HepG2 (cell line): Measurements from ENCODE around the gene CLEC16A. TPM values are rescaled to one million over a fixed set of nuclear protein-coding genes. Genes with fewer than 3 reads are reported as not detected.

Experiments used
- ATAC-seq: fragments of 200-7000 bp; cut with Tn5 transposase; 3 replicates; pipeline ENCODE4 v1.9.1; 2020; ENCODE audit warnings: mild to moderate bottlenecking, moderate library complexity
- BruUV-seq: library from RNA; stranded (reverse); fragments of 400-500 nt; replicated peaks from 2 replicates; lab custom pipeline; 2021; lab: Mats Ljungman, UMichigan
- CTCF ChIA-PET: fragments of 300-600 bp; formaldehyde crosslinking; extraction: SDS; loops from one replicate; lab custom pipeline; 2021; ENCODE audit warnings: low total read pairs, inconsistent platforms, low intra/inter-chr PET ratio; lab: Yijun Ruan, JAX
- POLR2A ChIA-PET: fragments of 350-600 bp; sonication (Branson Sonifier 250); formaldehyde crosslinking; loops from one replicate; lab custom pipeline; 2020; ENCODE audit warnings: antibody characterized with exemption, inconsistent platforms; lab: Yijun Ruan, JAX
- DNase-seq: peaks from one replicate; pipeline ENCODE4 v3.0.0-alpha.2; 2015; ENCODE audit warnings: low spot score
- FAIRE-seq: peaks from 3 replicates; lab custom pipeline; 2011; peaks lifted over from hg19 to GRCh38; lab: Jason Lieb, UNC
- H2AFZ ChIP-seq: one replicate; pipeline ENCODE4 v1.6.1; 2011; ENCODE audit warnings: low read length, inconsistent platforms
- H3K27ac ChIP-seq: fragments of 300-600 bp; 3 replicates; pipeline ENCODE4 v1.8.0; 2011; ENCODE audit warnings: mixed run types, mild to moderate bottlenecking, mixed read lengths, low read length, inconsistent platforms; ENCODE audit not compliant: insufficient read depth; ENCODE audit errors: extremely low read length
- H3K27me3 ChIP-seq, 2 experiments: fragments of 200-600 bp in 1 of 2; 2 replicates in 1 of 2; 3 replicates in 1 of 2; pipeline versions ENCODE4 v1.6.0 to v1.8.0; 2011; ENCODE audit warnings: low read length in 2 of 2, mild to moderate bottlenecking in 2 of 2, moderate library complexity in 2 of 2, inconsistent platforms in 1 of 2; ENCODE audit not compliant: insufficient read depth in 2 of 2, control insufficient read depth in 1 of 2
- H3K36me3 ChIP-seq, 2 experiments: fragments of 200-600 bp in 1 of 2; replicated peaks in 1 of 2; 2 replicates in 1 of 2; 3 replicates in 1 of 2; pipeline versions ENCODE4 v1.5.1 to v1.8.0; 2011; ENCODE audit warnings: low read length in 2 of 2, inconsistent platforms in 1 of 2; ENCODE audit not compliant: insufficient read depth in 2 of 2, control insufficient read depth in 1 of 2
- H3K4me1 ChIP-seq: 2 replicates; pipeline ENCODE4 v1.5.1; 2012; ENCODE audit warnings: low read length, inconsistent platforms; ENCODE audit not compliant: insufficient read depth
- H3K4me2 ChIP-seq: 2 replicates; pipeline ENCODE4 v1.6.0; 2011; ENCODE audit warnings: low read depth, low read length, inconsistent platforms
- H3K4me3 ChIP-seq, 3 experiments: fragments of 200-600 bp in 1 of 3; sonication (generic), shearing (Covaris generic) in 1 of 3; replicated peaks in 1 of 3; 2 replicates each; pipeline ENCODE4 v1.5.1; 2011 to 2016; ENCODE audit warnings: low read length in 3 of 3, inconsistent platforms in 2 of 3, low read depth in 2 of 3, mild to moderate bottlenecking in 2 of 3, control low read depth in 1 of 3, mixed read lengths in 1 of 3; ENCODE audit not compliant: insufficient read depth in 1 of 3
- H3K79me2 ChIP-seq: one replicate; pipeline ENCODE4 v1.6.1; 2011; ENCODE audit warnings: low read length, inconsistent platforms; ENCODE audit not compliant: insufficient read depth
- H3K9ac ChIP-seq: 2 replicates; pipeline ENCODE4 v1.6.0; 2011; ENCODE audit warnings: mild to moderate bottlenecking, low read depth, low read length, inconsistent platforms; ENCODE audit not compliant: insufficient read depth
- H3K9me3 ChIP-seq: 2 replicates; pipeline ENCODE4 v1.5.1; 2012; ENCODE audit warnings: mild to moderate bottlenecking, low read length
- H4K20me1 ChIP-seq: 2 replicates; pipeline ENCODE4 v1.6.0; 2011; ENCODE audit warnings: inconsistent platforms, mild to moderate bottlenecking, low read length, moderate library complexity; ENCODE audit not compliant: insufficient read depth
- ARID4A ChIP-seq: sonication (generic); formaldehyde crosslinking; IDR thresholded peaks from 2 replicates; pipeline ENCODE4 v1.5.0; 2020; ENCODE audit warnings: mild to moderate bottlenecking, missing genetic modification reagents, borderline replicate concordance
- ELK4 ChIP-seq: sonication (generic); formaldehyde crosslinking; IDR thresholded peaks from 2 replicates; pipeline ENCODE4 v1.9.0; 2021; ENCODE audit warnings: missing genetic modification reagents, borderline replicate concordance
- MAFF ChIP-seq: IDR thresholded peaks from 2 replicates; pipeline ENCODE4 v1.6.1; 2011; ENCODE audit warnings: low read depth, low read length, improper control_type of control experiment
- NR2F6 ChIP-seq, 2 experiments: IDR thresholded peaks; 2 replicates each; pipeline ENCODE4 v1.6.1; 2016; ENCODE audit warnings: antibody characterized with exemption in 1 of 2, mild to moderate bottlenecking in 1 of 2
- PHF20 ChIP-seq: sonication (generic); formaldehyde crosslinking; IDR thresholded peaks from 2 replicates; pipeline ENCODE4 v1.5.0; 2020; ENCODE audit warnings: mild to moderate bottlenecking, missing genetic modification reagents
- RBAK ChIP-seq: sonication (generic); formaldehyde crosslinking; IDR thresholded peaks from 2 replicates; pipeline ENCODE4 v1.5.1; 2020; ENCODE audit warnings: mild to moderate bottlenecking, missing genetic modification reagents
- RBM39 ChIP-seq: fragments of 200-400 bp; formaldehyde crosslinking; IDR thresholded peaks from one replicate; pipeline ENCODE4 v1.6.1; 2018; ENCODE audit warnings: antibody characterized with exemption, mild to moderate bottlenecking, low read depth, low read length; ENCODE audit not compliant: poor library complexity, severe bottlenecking
- THAP8 ChIP-seq: sonication (generic); formaldehyde crosslinking; IDR thresholded peaks from 2 replicates; pipeline ENCODE4 v1.5.1; 2020; ENCODE audit warnings: missing genetic modification reagents, mild to moderate bottlenecking, borderline replicate concordance
- ZBTB10 ChIP-seq: sonication (generic); formaldehyde crosslinking; IDR thresholded peaks from 2 replicates; pipeline ENCODE4 v1.4.0; 2020; ENCODE audit warnings: missing genetic modification reagents, borderline replicate concordance
- ZNF446 ChIP-seq: sonication (generic); formaldehyde crosslinking; IDR thresholded peaks from 2 replicates; pipeline ENCODE4 v1.5.0; 2020; ENCODE audit warnings: mild to moderate bottlenecking, missing genetic modification reagents
- ZNF607 ChIP-seq: sonication (generic); formaldehyde crosslinking; IDR thresholded peaks from 2 replicates; pipeline ENCODE4 v1.5.1; 2020; ENCODE audit warnings: missing genetic modification reagents, mild to moderate bottlenecking, borderline replicate concordance
- ZNF672 ChIP-seq: sonication (generic); formaldehyde crosslinking; IDR thresholded peaks from 2 replicates; pipeline ENCODE4 v1.8.1; 2022; ENCODE audit warnings: missing genetic modification reagents
- ZNF800 ChIP-seq: sonication (generic); formaldehyde crosslinking; IDR thresholded peaks from 2 replicates; pipeline ENCODE4 v1.4.0; 2020; ENCODE audit warnings: missing genetic modification reagents
- WGBS: methylation state at CpG from one replicate; pipeline ENCODE4 v1.1.6; 2017; ENCODE audit warnings: low lambda C conversion rate; 5-methylcytosine and 5-hydroxymethylcytosine counted together
- in situ Hi-C: cut with HindIII; loops from 2 replicates; pipeline ENCODE4 v1.10.0; 2017; ENCODE audit warnings: low pct_unique_long_range_greater_than_20kb; ENCODE audit not compliant: extremely low pct_ligation_motif_present
- intact Hi-C: fragments of 100-400 bp; cut with micrococcal nuclease; formaldehyde crosslinking; loops from one replicate; pipeline ENCODE4 v1.10.0; 2022; ENCODE audit not compliant: unreplicated experiment
- polyA plus RNA-seq, 8 experiments: library from polyadenylated mRNA; depleted of rRNA in 3 of 8; stranded (reverse) in 7 of 8; unstranded in 1 of 8; fragments of >200 nt; fragmentation: Illumina TruSeq in 4 of 8; extraction: Trizol in 4 of 8; gene quantifications; 2 replicates each; pipeline versions ENCODE4 v1.2.1 to v1.2.3, GENCODE V29; 2011 to 2016; ENCODE audit warnings: low read depth in 4 of 8, missing spikeins in 1 of 8, mixed read lengths in 1 of 8; ENCODE audit not compliant: insufficient read depth in 1 of 8
- total RNA-seq, 5 experiments: library from RNA; depleted of rRNA; stranded (reverse); fragments of >200 nt; fragmentation: Illumina TruSeq; extraction: Trizol; gene quantifications; 2 replicates each; pipeline ENCODE4 v1.2.3, GENCODE V29; 2016; ENCODE audit warnings: low read depth in 1 of 5

CLEC16A gene
- total and polyA plus RNA-seq, 2 of the 13 experiments (the other 11 are each of a cell fraction or from before 2014, with no cell fraction given) = 8.5 to 10.3 TPM

GRCh38 chr16:11064202-11064540 is 119.8 kb downstream of the CLEC16A start (continued):
- TF ChIP-seq PHF20 (CRISPR knock-in tag) = no peak
- TF ChIP-seq RBM39 = no peak
- no peak for TF ChIP-seq THAP8
- TF ChIP-seq ZNF607 (CRISPR knock-in tag) = no peak
- no peak for TF ChIP-seq MAFF
- no peak for TF ChIP-seq RBAK
- TF ChIP-seq, all 625 proteins: peak for 0

- FAIRE-seq = peak; percentile 36
- H3K4me2 ChIP-seq = no peak overlapping the region
- no peaks in the 10 kb centered on the region; a peak in 2 of 5 replicates for H3K36me3 ChIP-seq
- no peak overlapping the region for H3K9ac ChIP-seq
- H3K9me3 ChIP-seq = no peaks in the 10 kb centered on the region
- ChIA-PET CTCF (no interaction called here), POLR2A (no interaction called here)
- in situ Hi-C loops = no loop called here
- H3K79me2 ChIP-seq = no peaks in the 10 kb centered on the region
- no TSS peak for BruUV-seq
- no peak for DNase-seq
- H3K27ac ChIP-seq = no peak overlapping the region
- no peaks in the 10 kb centered on the region for H3K27me3 ChIP-seq
- 67% methylated on average over 3 of the region's 3 CpGs for WGBS
- no peaks in the 10 kb centered on the region for H4K20me1 ChIP-seq
- no peak overlapping the region for H2AFZ ChIP-seq
- ATAC-seq = no peak
- intact Hi-C loops = no loop called here
- H3K4me3 ChIP-seq = no peak overlapping the region
- H3K4me1 ChIP-seq = peaks cover 19% of the 10 kb centered on the region
- no peak for TF ChIP-seq ZNF800 (CRISPR knock-in tag)
- no peak for TF ChIP-seq ZBTB10 (CRISPR knock-in tag)
- TF ChIP-seq ZNF672 = no peak
- TF ChIP-seq ZNF446 (CRISPR knock-in tag) = no peak
- no peak for TF ChIP-seq ARID4A (CRISPR knock-in tag)
- no peak for TF ChIP-seq ELK4 (CRISPR knock-in tag)
- TF ChIP-seq NR2F6 (IDR thresholded peaks at IDR 0.05) = no peak
- no peak for TF ChIP-seq NR2F6 (CRISPR knock-in tag; IDR thresholded peaks at IDR 0.05)
Measured at GRCh38 chr16:11064851-11065250, 120.5 kb downstream of the CLEC16A start.
